Stimulated activated CD4-positive, alpha-beta T cell treated with anti-CD3 and anti-CD28 coated beads, Interleukin-12 subunit alpha, Interleukin-12 subunit beta, amount 100 ng/mL, for 24 hours (primary cell): ENCODE measurements around the gene SOX11.
"Not testable (repeated sequence)": the region's sequence is repeated elsewhere in the genome, so short reads cannot be mapped to it uniquely, and the experiment has no call there.

ENCODE experiments used
- DNase-seq, 2 experiments: peaks; one replicate each; pipeline ENCODE4 v3.0.0-alpha.2; 2020; ENCODE audit warnings: low read depth in 2 of 2

SOX11 gene

DNA sequence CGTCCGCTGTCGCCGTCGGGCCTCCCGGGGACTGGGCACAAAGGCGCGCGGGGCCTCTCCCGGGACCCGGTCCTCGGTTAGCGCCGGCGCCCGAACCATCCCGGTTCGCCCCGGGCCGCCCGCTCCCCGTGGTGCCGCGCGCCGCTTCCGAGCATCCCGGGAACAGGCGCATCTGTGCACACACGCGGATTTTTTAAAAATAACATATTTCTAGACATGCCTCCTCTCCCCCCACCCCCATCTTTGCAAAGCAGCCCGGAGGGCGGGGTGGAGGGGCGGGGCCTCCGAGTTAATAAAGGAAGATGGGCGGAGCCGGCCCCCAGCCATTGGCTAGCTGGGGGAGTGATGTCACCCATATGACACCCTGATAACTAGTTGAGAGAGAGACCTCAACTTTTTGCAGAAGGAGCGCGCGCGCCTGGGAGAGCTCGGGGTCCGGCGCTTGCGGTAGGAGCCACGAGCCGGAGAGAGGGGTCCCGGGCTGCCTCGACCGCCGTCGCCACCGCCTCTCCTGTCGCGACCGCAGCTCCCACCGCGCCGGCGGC, at the start of gene SOX11:
SOX11 (plus strand) TSS at position 400 of the 545 bp plus-strand sequence. CDS start 338 bp downstream, outside the sequence.
- DNase-seq = no peak

DNA sequence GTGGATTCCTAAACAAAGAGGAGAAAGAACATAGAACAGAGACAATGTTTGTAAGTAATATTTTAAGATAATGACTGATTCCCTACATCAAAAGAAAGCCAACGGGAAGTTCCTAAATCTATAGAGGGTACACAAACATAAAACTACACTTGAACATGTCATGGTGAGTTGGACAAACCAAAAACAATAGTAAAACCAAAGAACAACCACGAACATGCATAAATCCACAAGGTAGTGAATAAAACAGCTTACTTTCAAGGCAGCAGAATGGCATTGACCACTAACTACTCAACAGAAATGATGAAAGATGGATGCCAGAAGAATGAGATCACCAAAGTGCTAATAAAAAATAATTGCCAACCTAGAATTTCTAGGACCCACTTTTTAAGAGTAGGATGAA, 39.5 kb upstream of the SOX11 start:
- not testable (repeated sequence) for DNase-seq

DNA sequence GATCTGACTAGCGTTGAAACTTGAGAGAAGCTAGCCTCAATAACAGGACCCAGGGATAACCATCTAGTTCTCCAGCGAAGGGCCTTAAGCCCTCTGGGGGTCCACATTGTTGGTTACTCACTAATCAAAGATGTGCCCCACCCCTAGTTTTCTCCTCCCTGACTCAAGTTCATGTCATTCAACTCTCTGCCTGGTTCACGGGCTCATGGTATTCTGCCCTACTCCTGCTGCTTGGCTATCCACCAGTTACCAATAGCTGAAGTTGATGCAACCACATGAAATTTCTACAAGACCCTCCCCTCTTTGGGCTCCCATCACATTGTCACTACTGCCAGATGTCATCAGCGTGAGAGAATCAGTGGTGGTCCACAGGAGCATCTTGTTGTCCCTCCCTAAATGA, 38.4 kb upstream of the SOX11 start:
- DNase-seq = not testable (repeated sequence)

DNA sequence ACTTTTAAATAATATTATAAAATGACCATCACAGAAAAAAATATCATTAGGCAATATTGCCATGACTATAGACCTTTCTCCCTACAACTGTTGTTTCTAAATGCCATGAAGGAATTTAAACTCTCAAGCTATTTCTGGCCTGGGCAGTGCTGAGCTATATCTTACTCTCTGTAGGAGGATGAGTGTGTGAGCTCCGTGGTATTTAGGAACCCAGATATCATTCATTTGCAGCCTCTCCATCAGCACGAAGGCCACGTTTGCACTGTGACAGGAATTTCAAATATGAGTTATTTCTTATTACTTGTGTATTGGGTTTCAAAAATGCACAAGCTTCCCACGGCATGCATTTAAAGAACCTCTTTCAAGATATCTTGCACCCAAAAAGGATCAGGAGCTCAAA, 35.0 kb upstream of the SOX11 start:
- DNase-seq = no peak

DNA sequence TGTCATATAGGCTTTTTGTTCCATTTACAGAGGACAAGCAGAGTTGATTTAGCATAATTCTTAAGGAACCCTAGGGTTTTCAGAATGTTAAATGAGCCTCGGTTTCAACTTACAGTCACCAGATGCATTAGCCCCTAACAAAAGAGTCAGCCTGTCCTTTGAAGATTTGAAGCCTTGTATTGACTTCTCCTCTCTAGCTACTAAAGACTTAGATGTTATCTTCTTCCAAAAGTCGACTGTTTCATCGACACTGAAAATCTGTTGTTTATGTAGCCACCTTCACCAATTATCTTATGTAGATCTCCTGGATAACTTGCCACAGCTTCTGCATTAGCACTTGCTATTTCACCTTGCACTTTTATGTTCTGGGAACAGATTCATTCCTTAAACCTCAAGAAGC, 31.6 kb upstream of the SOX11 start:
- DNase-seq = no peak

DNA sequence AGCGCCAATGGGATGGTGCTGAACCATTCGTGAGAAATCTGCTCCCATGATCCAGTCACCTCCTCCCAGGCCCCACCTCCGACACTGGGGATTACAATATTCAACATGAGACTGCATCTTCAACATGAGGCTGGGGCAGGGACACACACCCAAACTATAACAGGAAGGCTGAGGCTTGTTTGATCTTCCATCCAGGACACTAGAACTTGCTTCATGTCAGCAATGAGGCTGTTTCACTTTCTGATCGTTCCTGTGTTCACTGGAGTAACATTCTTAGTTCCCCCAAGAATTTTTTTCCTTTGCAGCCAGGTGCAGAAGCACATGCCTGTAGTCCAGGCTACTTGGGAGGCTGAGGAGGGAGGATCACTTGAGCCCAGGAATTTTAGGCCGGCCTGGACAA, 30.8 kb upstream of the SOX11 start:
- DNase-seq = no peak

DNA sequence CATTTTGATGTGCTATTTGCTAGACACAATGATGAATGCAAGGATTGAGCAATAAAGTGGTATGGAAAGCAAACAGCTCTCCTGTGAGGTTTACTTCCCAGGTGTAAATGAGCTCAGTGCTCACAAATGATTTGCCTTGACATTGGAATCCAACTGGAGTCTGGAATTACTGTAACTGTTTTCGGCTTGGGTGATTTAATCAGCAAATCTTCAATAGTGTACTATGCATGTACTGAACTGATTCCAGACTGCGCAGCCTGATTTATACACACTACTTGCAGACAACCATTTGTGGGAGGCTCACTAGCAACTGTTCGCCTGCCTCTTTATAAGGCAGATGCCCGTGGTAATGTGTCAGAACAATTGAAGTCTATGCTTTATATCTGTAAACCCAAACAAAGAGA, 27.9 kb upstream of the SOX11 start:
- no peak for DNase-seq

DNA sequence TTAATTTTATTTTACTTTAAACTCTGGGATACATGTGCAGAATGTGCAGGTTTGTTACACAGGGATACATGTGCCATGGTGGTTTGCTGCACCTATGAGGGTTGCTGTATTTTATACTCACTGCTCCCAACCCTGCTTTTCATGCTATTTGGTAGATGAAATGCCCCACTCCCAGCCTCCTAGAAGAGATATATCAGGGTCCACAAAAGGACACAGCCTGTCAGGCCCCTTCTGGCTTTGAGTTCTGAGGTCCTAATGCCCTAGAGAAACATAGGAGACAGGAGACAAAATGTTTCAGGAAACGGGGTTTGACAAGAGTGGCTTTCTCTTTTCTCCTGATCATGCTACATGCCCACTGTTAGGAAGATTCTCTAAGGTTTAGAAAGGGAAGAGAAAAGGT, 27.1 kb upstream of the SOX11 start:
- no peak for DNase-seq

DNA sequence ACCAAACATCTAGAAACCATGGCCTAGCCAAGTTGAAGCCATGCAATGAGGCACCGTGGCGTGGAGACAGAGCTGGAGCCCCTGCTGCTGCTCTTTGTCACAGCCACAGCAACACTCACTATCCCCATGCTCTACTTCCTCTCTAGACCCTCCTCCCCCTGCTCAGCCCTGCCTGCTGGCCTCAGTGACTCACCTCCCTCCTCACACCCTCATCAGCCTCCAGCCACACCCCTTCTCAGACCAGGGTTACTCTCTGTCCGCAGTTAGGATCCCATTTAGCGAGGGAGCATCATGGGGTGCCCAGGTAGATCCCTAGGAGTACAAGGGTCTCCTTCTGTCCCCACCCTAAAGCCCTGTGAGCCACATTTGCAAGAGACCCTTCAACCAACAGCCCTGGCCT, 25.4 kb upstream of the SOX11 start:
- no peak for DNase-seq

DNA sequence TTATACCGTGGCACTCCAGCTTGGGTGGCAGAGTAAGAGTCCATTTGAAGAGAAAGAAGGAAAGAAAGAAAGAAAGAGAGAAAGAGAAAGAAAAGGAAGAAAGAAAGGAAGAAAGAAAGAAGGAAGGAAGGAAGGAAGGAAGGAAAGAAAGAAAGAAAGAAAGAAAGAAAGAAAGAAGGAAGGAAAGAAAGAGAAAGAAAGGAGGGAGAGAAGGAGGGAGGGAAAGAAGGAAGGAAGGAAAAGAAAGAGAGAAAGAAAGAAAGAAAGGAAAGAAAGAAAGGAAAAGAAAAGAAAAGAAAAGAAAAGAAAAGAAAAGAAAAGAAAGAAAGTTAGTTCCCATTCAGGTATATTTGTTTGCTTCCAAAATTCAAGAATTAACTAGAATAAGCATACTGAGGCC, 24.5 kb upstream of the SOX11 start:
- not testable (repeated sequence) for DNase-seq

DNA sequence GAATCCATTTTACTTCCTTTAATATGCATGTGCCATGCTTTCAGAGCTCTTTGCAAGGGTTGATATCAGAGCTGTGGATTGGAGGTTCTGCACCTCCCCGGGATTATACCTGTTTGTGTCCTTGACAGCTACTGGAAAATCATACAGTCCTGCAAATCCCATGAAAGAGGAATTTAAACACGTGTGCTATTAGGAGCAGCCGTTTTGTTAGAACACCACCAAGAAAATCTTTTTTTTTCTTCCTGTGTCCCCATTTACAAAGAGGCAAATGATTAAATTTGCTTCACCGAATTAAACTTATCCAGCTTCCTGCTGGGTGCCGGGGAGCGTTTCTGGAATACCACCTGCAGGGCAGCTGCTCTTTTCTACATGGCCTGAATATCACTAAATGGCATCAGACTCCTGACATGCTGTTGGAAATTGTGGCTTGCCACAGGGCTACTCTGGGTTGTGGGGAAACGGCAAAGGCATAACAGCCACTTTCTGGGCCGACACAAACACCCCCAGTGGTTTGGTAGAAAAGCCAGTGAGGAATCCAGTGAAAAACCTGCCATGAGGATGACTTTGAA, 23.4 kb upstream of the SOX11 start:
- no peak for DNase-seq

DNA sequence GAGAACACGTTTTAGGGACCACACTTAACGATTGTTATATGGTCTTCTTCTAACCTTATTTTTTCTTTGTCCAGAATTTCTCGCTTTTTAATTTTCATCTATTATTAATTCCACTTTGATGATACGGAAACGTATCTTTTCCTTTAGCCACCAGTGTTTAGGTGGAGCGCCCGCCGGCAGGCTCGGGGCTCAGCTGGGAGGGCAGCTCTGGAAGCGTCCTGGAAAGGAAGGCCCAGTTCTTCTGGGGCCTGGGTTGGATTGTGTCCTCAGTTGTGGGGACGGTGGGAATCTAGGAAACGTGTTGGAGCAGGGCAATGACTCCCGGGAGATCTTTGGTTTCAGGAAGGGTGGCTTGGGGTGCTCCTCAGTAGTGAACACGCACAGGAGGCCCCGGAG, 19.4 kb upstream of the SOX11 start:
- DNase-seq = no peak

DNA sequence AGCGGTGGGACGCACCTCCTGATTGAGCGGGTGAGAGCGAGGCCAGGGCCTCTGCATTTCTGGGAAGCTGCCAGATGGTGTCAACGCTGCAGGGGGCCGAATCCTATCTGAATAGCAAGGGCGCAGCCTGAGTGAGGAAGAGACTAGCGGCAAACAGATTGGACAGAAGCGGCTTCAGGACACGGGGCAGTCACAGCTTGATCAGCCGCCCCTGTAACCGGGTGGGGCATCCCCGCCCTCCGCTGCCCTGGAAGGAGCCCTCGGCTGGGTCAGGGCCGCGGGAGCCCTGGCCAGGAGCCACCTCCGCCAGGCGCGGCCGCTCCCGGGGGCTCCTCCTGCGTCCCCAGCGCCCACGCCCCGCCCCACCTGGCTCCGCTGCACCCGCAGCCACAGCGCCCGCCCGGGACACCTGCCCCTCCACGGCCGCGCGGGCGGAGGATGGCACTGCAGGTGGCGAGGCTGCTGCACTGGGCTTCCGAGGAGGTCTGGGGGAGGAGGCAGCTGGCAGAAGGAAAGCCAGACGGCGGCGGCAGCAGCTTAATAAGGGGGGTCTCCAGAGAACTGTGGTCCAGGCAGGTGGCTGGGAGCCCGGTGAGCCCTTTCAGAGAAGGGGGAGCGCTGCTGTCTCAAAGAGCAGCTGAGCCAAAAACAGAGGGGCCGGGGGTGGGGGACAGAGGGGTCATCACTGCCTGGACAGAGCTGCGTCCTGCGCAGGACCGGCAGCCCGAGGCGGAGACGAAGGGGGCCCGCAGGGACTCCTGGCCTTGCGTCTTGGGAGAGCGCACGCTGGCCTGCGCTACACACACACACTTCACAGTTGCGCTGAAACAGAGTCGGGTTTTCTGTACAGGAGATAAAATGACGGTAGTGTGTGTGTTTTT, 18.8 kb upstream of the SOX11 start:
- no peak for DNase-seq

DNA sequence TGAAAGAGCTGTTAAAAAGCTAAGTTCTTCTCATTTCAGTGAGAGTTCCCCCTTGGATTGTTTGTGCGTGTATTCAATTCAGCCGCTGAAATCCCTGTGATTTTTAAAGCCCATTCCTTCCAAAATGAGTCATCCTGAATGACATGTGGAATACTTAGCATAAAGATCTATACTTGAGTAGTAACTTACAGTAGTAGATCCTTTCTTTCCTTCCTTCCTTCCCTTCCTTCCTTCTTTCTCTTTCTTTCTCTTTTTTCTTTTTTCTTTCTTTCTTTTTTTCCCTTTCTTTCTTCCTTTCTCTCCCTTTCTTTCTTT, 18.2 kb upstream of the SOX11 start:
- DNase-seq = no peak

DNA sequence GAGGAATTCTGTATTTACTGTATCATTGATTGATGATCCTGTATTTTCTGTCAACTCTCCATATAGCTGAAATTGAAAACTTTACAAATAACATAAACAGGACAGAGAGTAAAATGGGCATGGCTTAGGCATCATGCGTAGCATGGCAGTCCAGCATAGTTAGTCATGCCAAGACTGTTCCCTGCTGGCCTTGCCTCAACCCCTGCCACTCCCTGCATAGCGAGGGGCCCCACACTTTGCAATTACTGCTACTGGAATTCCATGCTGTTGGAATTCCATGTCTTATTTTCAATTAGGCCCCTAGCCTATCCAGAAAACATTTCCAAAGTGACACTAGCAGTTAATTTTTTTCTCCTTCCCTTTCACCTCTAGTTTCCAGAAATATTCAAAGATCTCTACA, 15.1 kb upstream of the SOX11 start:
- no peak for DNase-seq

DNA sequence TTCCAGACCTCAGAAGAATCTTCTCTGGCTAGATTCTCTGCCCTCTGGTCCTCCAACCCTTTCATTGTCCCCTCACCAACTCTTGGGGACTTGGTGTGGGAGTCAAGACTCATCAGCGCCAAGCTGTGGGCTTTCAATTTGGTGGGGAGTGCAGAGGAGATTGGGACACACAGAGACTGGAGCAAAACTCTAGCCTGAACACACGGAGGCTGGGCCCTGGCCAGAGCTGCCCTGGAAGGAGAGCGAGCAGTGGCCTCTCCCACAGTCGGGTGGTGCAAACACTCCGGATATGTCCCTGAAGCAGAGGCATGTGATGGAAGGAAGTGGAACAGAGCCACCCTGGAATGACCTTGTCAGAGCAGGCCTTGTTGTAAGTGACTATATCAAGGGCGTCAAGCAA, 8.7 kb upstream of the SOX11 start:
- no peak for DNase-seq

DNA sequence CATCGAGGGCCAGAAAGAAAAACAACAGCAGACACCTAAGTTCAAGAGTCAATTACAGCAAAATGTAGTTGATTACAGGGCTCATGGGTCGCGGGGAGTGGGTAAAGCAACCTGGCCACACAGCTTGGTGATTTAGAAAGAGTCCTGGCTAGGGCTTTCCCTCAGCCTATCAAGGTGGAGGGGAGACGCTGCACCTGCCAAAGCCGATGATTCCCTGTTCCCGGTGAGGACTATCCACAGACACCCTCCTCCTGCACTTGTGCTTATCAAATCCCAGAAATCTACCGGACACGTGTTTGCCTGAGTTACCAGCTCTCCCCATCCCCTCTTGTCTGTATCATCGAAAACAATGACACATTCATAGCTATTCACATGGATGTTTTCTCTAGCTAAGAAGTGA, 7.0 kb upstream of the SOX11 start:
- no peak for DNase-seq

DNA sequence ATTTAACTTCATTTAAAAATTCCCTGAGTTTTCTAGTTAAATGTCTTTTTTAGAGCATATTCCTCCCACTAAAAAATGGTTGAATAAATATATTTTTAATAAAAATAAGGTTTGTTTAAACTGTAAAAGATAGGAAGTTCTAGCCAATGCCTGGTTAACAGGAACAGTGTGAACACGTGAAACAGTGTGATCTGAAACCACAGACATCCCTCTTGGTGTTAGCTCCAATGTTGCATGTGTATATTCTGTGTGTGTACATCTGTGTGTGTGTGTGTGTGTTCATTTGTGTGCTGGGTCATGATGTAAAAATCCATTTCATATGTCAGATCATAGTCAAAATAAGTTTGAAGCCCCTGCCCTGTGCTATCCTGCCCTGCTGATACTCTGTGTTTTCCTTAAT, 6.1 kb upstream of the SOX11 start:
- no peak for DNase-seq

DNA sequence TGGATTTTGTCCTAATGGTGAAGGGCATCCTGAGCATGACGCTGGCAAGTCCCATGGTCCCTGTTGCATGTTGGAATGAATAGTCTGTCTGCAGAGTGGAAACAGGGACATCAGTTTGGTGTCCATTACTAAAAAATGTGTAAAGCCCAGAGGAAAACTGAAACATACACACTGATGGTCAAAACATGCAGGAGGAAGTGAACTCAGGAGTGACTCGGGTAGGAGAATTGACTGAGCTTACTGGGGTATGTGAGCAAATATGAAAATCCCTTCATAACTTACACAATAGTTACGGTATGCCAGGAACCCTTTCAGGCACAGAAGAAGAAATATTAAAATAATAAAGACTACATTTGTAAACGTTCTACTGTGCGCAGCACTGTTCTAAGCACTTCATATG, 5.6 kb upstream of the SOX11 start:
- no peak for DNase-seq

DNA sequence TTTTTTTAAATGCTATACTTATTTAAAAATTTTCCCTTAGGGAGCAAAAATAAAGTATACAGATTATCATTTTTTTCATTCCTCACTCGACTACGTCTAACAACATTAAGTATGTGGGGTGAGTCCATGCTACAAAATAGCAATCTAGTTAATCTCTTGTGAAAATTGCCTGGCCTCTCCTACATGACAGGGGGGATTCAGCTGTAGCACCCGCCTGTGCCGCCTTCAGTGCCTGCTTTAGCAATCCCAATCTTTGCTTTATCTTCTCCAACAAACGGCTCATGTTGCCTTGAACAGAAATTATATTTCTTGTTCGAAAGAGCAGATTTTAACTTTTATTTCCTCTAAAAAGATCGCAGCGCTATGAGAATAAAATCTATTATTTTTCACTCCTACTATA, 2.4 kb upstream of the SOX11 start:
- no peak for DNase-seq

DNA sequence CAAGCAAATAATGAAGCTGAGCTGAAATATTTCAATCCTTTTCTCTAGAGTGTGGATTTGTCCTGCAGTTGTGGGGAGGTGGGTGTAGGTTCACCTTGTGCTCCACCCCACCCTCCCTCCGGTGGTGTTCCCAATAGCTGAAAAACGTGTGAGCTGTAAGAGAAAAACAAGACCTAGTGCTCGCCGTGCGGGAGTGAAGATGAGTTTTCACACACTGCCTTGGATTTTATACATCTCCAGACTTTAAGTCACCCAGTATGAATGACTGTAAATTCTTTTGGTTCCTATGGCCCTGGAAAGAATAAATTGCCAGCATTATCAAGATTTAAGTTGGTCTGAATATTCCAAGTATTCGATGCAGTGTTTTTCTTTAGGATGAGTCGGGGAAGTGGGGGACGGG, 1.9 kb upstream of the SOX11 start:
- DNase-seq = no peak

DNA sequence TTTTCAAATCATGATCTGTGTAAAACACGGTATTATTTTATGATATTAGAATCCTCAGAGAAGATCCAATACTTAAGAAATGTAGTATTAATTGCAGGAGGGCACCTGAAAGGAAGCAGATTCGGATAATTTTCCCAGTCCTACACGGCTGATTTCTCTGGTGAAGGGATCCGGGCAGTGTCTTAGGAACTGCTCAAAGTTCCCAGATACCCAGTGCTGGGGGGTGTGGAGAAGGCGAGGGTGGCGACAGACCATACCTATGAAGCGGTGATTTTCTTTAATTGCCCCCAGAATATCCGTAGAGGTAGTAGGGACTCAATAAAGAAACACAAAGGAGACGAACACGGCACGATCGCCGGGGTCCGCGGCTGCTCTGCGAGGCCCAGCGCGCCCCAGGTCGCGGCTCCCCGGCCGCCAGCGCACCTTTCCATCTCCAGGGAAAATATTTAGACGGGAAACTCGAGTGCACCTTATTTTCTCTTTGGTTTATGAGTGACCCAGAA, 1.4 kb upstream of the SOX11 start:
- DNase-seq = no peak

DNA sequence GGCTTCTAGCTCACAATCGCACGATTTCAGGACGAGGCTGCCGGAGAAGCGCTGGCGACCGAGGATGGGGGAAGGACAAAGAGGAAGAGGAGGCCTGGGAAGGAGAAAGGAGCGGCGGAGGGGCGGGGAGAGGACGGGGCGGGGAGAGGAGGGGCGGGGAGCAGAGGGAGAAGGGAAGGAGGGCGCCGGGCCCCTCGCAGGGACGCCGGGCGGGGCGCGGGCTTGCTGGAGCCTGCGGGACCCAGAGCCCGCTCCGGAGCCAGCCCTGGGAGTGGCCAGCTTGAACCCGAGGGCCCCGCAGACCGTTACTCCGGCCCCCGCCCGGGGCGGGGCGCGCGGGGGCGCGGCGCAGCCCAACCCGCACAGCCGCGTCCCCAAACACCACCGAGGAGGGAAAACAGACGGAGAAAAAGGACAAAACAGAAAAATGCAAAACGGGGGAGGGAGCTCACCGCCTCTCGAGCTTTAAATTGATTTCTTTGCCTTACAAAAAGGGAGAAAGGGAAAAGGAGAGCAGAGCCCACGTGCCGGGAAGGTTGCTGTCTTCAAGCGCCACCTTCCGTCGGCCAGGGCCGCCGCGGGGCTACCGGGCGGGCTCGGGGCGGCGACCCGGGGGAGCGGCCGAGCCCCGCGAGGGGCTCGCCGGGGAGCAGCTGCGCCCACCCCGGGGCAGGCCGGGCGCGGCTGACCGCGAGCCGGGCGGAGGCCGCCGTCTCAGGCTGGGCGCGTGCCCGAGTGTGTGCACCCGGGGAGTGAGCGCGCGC, 781 bp upstream of the SOX11 start:
- no peak for DNase-seq
